Mesenteric fat pad (tissue), 1 donor: Measurements from ENCODE around the gene EMD. TPM values are rescaled to one million over a fixed set of nuclear protein-coding genes. Genes with fewer than 3 reads are reported as not detected.
"Not testable (repeated sequence)": the region's sequence is repeated elsewhere in the genome, so short reads cannot be mapped to it uniquely, and the experiment has no call there.

Source experiments
- DNase-seq: peaks from one replicate; pipeline ENCODE4 v3.0.0-alpha.2; 2020; ENCODE audit warnings: low spot score
- total RNA-seq: library from RNA; stranded (reverse); fragmentation: NEBNext Ultra II Directional; extraction: Animal tissue kit (Norgen Biotek cat#: 25700); gene quantifications from one replicate; pipeline ENCODE4 v1.2.1, GENCODE V29; 2021
- donor health status: DM: yes; HTN: yes; CAD: no.

EMD gene
- total RNA-seq, 1 donor from 2014 or later: 57.4 TPM

DNA sequence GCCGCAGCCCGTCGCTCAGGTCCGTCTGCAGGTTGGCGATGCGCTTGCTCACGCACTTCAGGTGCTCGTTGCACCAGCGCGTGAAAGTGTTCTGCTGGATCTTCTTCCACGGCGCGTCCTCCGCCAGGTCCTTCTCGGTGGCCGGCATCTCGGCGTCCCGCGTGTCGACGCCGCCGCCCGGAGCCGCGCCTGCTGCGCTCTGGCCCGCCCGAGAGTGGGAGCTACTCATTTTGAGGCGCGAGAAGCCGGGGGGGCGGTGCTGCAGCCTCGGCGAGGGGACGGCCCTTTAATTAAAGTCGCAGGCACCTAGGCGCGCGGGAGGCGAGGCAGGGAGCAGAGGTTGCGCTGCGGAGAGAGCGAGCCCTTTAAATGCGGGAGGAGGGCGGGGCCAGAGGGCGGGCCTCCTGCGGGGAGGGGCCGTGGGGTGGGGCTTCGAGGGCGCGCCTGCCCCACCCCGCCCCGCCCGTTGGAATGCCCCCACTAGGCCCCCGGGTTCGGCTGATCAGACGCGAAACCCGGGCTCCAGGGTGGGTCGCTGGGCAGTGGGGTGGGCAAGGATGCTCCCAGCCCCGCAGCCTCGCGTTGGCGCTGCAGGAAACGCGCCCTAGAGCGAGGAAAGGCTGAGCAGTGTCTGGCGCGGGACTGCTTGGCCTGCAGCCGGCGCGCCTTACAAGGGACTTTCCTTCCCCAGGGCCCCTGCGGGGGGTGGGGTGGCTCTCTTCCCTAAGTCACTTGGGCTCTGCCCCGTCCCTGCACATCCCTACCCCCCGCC lies 7.9 kb upstream of the EMD start:
- peak; percentile 96 for DNase-seq

DNA sequence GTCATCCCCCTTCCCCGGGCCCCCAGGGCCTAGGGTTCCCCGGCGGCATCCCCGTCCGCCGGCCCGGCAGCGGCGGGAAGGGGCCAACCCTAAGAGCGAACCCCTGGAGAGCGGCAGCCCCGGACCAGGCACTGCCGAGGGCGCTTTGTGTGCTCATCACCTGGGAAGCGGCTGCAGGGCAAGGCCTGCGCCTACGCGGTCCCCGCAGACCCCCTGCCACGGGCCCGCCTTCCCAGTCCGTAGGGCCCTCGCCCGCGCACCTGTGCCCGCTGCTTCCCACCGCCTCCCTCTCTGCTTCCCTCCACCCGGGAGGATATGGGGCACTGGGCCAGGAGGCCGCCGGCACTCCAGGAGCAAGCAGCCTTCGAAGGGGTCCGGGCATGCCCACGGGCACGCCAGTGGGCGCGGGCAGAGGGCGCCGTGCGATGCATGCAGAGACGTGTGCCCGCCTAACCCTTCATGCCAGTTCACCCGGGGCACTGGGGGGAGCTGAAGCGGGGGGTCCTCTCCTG lies 7.2 kb upstream of the EMD start:
- DNase-seq: no peak

DNA sequence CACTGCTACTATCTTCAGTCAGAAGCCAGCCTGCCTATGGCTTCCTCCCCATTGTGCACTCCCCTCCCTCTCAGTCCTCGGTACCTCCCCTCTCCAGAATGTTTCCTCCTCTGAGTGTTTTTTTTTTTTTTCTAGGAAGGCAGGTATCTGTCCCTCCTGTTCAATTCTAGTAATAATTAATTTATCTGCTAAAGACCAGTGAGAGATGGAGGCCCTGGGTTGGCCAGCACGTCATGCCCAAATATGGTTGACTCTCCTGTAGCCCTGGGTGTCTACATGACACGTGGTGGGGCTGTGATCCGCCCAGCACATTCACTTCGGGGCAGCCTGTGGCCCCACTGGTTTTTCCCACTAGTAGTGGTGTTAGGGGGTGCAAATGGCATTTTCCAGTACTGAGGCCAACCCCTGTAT lies 6.5 kb upstream of the EMD start:
- DNase-seq: no peak

DNA sequence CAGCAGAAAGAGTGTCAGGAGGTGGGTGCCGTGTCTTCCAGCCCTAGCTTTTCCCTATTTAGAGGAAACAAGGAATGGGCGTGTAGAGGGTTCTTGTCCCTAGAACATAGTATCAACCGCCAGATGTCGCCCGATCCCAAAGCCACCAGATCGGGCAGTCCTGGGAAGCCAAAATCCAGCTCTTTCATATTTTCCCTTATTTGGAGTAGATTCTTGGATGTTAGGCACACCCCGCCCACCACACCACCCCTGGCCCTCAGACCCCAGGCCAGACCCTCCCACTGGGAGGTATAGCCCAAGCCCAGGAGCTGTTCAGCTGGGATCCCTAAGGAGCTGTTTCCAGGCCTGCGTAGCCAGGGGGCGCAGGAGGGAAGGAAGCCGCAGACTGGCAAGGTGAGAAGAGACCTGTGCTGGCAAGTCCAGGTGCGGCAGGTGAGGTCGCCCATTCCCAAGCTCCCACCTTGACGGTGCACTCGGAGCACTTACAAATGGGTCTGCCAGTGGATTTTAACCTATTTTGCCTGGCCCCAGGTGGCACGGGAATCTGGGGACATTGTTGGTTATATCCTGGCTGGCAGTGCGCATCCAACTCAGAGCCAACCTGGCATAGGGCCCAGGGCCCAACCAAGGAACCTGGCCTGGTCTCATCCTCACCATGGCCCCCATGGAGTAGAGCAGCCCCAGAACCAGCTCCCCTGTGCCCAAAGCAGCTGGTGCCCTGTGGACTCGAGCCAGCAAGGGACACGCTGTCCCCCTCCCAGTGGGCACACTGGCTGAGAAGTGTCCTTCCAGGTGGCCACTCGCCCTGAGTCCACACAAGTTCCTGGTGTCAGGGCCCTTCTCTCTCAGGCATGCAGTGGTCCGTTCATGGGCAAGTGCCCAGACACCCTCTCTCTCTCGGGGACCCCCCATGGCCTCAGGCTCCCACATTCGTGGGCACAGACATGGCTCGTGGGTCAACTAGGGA lies 5.5 kb upstream of the EMD start:
- no peak for DNase-seq

DNA sequence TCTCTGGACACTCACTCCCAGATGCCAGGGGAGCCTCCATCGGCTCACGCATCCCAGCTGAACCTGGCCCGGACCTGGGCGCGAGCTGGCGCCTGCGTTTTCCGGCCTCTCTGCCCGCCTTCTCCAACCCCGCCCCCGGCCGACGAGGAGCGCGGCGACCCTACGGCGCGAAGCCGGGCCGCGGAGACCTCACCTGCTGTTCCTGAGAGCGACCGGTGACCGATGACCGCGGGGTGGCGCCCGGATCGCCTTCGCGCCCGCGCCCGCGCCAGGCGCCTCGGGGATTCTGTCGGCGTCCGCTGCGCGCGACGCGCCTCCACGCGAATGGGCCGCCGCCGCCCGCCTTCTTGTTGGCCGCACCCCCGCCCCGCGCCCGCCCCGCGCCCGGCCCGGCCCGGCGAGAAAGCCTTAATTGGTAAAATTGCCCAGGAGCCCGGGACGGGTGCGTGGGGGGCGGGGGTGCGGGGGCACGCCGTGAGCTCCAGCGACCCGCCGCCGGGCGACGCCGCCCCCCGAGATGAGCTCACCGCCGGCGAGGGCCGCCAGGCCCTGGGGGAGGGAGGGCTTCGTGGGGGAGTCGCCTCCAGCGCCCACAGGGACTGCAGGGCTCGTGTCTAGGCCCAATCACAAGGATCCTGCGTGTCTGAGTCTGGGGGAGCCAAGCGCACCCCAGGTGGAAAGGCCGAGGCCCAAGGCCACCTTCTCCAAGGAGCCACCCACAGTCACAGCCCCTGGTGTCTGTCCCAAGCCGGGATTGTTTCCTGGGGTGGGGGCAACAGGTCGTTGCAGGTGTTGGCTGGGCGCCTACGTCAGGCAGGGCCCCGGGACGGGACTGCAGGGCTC lies 4.6 kb upstream of the EMD start, which contains the start of gene FLNA:
Gene FLNA, minus strand, starts transcription at position 322 of the 843 bp plus-strand sequence. CDS start 3,389 bp downstream, outside the sequence.
- DNase-seq: no peak

DNA sequence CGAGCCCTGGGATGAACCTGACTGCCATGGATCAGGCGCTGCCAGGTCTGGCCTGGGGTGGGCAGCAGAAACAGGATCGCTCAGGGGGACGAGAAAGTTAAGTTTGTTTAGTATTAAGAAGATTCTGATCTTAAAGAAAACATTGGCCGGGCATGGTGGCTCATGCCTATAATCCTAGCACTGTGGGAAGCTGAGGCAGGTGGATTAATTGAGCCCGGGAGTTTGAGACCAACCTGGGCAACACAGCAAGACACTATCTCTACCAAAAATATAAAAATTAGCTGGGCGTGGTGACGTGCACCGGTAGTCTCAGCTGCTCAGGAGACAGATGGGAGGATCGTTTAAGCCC lies 4.0 kb upstream of the EMD start:
- no peak for DNase-seq

DNA sequence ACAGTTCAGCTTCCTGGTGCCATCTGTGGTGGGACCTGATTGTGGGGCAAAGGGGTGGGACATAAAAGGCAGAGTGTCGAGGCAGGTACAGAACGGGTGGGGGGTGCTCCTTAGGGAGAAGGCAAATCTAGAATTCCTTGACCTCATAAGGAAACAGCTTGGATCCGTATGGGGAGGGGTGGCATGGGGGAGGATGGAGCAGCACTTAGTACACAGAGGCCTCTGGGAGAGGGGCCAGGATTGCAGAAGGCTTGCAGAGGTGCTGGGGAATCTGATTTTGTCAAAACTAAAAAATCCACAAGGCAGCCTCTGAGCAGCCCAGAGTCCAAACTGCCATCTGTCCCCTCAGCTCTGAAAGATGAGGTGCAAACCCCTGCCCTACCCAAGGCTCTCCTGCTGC lies 2.3 kb upstream of the EMD start:
- DNase-seq: no peak

DNA sequence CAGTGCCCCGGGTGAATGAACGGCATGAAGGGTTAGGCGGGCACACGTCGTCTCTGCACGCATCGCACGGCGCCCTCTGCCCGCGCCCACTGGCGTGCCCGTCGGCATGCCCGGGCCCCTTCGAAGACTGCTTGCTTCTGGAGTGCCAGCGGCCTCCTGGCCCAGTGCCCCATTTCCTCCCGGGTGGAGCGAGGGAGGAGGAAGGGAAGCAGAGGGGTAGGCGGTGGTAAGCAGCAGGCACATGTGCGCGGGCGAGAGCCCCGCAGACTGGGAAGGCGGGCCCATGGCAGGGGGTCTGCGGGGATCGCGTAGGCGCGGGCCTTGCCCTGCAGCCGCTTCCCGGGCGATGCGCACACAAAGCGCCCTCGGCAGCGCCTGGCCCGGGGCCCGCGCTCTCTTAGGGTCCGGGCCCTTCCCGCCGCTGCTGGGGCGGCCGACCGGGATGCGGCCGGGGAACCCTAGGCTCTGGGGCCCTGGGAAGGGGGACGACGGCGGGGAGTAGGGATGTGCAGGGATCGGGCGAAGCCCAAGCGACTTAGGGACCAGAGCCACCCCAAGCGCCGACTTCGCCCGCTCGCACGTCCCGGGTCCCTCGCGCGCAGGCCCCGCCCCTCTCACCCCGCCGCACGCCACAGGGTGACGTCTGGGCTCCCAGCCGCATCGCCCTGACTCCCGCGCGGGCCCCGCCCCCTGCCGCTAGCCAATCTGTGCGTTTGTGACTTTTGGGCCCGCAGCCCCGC lies 866 bp upstream of the EMD start:
- no peak for DNase-seq

DNA sequence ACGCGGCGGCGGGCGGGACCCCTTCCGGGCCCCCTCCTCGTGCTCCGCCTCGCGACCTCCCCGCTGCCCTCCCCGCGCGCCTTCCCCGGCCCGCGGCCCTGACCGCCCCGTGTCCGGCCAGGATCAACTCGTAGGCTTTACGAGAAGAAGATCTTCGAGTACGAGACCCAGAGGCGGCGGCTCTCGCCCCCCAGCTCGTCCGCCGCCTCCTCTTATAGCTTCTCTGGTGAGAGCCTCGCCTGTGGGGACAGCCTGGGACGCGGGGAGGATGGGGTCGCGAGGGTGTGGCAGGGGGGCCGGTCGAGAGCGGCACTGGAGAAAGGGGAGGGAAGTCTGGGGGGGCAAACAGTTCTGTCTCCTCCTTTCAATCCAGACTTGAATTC lies 465 bp downstream of the EMD start:
- DNase-seq: no peak

DNA sequence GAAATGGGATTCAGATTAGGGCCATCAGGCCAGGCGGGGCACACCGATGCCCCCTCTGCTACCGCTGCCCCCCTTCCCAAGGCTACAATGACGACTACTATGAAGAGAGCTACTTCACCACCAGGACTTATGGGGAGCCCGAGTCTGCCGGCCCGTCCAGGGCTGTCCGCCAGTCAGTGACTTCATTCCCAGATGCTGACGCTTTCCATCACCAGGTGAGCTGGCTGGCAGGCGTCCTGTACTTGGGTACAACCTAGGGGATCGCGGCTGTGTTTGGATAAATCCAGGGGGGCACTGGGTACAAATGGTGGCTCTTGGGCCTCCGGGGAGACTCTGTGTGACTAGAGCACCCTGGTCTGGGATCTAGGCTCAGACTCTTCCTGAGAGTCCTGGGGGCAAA lies 1.1 kb downstream of the EMD start:
- DNase-seq: no peak

DNA sequence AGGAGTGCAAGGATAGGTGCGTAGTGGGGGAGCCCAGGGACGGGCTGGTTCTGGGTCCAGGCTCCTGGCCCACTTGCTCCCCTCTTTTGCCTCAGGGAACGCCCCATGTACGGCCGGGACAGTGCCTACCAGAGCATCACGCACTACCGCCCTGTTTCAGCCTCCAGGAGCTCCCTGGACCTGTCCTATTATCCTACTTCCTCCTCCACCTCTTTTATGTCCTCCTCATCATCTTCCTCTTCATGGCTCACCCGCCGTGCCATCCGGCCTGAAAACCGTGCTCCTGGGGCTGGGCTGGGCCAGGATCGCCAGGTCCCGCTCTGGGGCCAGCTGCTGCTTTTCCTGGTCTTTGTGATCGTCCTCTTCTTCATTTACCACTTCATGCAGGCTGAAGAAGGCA lies 1.7 kb downstream of the EMD start:
- DNase-seq: no peak

DNA sequence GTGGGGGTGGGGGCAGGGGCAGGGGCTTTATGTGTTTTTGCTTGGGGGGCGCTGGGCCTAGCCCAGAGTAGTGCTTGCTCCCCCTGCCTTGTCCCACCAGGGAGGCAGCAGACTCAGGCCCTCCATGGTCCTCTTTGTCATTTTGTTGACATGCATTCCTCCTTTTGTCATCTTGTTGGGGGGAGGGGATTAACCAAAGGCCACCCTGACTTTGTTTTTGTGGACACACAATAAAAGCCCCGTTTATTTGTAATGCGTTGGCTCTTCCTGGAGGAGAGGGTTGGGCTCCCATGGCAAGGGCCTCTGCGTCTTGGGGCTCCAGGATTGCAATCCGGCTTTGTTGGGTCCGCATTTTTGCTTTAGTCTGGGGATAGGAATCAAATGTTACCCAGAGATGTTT lies 2.2 kb downstream of the EMD start:
- no peak for DNase-seq

DNA sequence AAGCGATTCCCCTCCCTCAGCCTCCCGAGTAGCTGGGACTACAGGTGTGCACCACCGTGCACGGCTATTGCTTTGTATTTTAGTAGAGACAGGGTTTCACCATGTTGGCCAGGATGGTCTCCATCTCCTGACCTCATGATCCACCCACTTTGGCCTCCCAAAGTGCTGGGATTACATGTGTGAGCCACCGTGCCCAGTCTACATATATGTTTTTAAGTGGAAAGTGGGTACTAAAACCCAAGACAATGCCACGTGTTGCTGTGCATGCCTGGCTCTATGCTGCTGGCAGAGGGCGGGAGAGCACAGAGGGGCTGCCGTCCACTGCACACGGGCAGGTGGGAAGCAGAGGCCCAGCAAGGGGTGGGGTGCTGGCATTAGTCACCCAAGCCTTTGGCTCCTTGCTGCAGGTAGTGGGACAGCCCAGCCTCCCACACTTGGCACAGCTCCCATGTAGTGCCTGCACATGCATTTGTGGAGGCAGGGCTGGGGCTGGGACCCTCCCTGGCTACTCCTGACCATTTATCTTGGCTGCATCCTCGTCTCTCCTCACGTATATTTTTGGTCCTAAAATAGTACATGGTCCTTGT lies 3.5 kb downstream of the EMD start:
- no peak for DNase-seq

DNA sequence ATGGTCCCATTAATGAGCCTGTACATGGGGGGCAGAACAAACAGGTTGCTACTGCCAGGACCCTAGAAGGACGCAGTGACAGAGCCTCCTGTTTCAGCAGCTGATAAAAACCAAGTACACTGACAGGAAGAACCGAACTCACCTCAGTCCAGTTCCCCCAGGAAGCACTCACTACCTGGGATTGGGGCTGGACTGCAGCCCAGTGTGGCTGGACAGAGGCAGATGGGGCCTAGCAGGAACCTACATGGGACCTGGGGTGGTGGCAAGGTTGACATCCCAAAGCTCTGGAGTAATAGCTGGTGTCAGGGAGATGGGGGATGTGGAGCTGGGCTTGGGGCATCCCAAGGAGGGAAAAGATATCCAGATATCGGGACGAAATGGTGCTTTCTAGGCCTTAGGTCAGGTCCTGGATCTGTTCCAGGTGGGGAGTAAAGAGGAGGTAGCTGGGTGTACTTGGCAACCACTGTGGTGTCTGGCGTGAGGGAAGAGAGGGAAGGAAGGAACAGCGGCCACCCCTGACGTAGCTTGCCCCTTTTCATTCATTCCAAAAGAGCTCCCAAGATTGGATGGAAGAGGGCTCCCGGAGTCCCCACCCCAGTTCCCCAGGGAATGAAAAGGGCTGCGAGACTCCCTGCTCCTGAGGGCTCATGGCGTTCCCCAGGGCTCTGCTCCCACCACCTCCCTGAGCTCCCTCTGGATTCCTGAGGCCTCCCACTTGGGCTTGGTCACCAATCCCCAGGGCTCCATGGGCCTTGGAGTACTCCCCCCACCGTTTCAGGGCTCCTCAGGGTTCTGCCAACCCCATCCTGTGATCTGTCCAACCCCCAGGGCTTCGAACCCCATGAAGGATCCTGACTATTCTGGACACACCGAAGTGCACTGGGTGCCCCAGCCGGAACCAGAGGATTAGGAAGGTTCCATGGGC lies 4.5 kb downstream of the EMD start:
- no peak for DNase-seq

DNA sequence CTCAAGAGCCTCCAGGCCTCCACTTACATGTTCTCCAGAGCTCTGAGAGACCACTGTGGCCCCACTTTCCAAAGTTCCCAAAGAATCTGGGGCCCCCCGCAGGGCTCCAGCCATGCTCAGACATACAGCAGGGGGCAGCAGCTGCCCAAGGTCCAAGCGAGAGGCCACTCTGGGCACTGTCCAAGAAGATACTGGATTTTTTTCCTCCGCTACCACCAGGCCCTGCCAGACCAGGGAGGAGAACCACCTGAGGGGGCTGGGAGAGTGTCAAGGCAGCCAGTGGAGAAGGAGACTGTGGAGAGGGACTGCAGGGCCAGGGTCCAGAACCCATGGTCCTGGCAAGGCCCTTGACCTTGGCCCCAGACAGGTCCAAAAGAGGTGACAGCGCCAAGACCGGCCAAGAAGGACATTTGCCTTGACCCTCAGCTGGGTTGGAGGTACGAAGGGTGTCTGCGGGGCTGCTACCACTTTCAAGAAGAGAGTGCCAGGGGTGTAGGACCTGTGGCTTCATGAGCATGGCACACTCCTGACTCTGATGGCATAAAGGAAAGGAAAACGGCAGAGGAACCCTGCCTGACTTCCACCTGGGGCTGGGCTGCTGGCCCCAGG lies 5.3 kb downstream of the EMD start:
- DNase-seq: no peak

DNA sequence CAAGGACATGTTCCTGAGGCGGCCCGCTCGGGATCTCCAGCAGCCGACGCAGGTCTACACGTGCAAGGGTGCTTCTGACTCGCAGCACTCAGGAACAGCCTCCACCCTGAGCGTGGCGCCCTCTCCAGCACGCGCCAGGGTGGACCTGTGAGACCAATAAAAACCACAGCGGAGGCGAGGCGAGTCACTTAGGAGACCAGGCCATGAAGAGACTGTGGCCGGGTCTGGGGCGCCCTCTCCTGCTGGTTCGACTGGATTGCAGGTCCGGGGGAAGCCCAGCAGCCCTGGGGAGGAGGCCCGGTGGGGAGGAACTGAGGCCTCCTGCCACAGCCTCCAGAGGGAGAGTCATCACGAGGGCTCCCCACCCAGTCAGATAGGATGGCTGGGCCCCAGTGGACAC lies 9.0 kb downstream of the EMD start:
- not testable (repeated sequence) for DNase-seq

DNA sequence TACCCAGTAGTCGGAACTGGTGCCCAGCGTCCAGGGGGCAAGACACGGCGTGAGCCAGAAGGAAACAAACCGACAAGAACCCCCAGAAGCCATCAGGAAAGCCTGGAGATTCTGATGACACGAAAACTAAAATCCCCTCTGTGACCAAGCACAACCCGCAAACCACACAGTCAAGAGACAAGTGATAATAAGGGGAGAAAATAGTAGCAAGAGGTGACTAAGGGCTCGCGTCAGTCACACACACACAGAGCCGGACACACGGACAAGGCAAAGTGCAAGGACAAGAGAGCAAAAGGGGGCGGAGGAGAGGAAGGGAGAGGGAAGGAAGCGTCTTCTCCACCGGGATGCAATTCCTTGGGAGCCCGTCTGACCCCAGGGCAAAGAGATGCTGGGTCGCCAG lies 9.6 kb downstream of the EMD start:
- not testable (repeated sequence) for DNase-seq
